HUES48 (cell line): Measurements from ENCODE around the gene ULBP2.
"Not testable (repeated sequence)": the region's sequence is repeated elsewhere in the genome, so short reads cannot be mapped to it uniquely, and the experiment has no call there.

ENCODE experiments used
- H3K27ac ChIP-seq: one replicate; pipeline ENCODE4 v1.7.0; 2013; ENCODE audit warnings: low read depth, low read length, inconsistent platforms
- H3K27me3 ChIP-seq: 2 replicates; pipeline ENCODE4 v1.6.1; 2013; ENCODE audit warnings: mild to moderate bottlenecking, low read length; ENCODE audit not compliant: control insufficient read depth, insufficient read depth
- H3K36me3 ChIP-seq: 2 replicates; pipeline ENCODE4 v1.6.1; 2013; ENCODE audit warnings: low read length; ENCODE audit not compliant: control insufficient read depth, insufficient read depth
- H3K4me1 ChIP-seq: 2 replicates; pipeline ENCODE4 v1.6.1; 2013; ENCODE audit warnings: mild to moderate bottlenecking, low read length; ENCODE audit not compliant: control insufficient read depth, insufficient read depth
- H3K4me3 ChIP-seq: 2 replicates; pipeline ENCODE4 v1.5.1; 2013; ENCODE audit warnings: mild to moderate bottlenecking, low read depth, low read length
- H3K9ac ChIP-seq: 2 replicates; pipeline ENCODE4 v1.6.1; 2013; ENCODE audit warnings: mild to moderate bottlenecking, low read depth, low read length, moderate library complexity
- H3K9me3 ChIP-seq: 2 replicates; pipeline ENCODE4 v1.6.1; 2013; ENCODE audit warnings: low read length; ENCODE audit not compliant: control insufficient read depth, insufficient read depth

ULBP2 gene

DNA sequence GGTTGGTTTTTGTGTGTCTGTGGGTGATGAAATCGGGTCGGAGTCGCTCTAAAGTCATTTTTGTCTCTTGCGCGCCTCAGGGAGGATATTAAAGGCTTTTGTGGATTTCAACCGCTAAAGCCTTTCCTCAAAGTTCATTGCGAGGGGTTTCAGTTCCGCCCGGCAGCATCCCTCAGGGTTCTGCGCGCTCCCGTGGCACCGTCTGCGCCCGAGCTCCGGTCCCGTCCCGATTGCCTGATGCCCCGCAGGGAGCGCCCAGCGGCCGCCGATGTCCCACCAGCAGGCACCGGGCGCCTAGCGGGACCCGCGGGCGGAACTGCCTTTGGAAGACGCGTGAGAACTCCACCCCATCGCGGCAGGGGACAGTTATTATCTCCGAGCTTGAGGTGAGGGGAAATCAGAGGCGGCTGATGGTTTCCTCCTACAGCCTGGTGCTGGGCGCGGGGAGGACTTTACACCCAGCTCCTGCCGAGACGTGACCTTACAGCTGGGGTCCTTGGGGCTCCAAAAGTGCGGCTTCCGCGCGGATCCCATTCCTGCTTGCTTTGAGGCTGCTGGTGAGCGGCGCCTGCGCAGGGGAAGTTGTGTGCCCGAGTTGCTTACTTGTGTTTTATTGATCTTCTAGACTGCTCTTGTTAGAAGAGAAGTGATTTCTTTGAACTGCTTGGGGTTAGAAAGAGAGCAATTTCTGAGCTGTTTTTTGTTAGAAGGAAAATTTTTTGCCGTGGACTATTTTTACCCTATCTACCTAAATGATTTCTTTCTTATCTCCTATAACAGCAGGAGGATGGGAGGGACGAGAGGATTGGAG, 49.1 kb downstream of the ULBP2 start:
- H3K27ac ChIP-seq: no peak overlapping the region
- H3K9ac ChIP-seq: no peak overlapping the region
- H3K4me1 ChIP-seq: peaks cover 7% of the 10 kb centered on the region; the same call in 1 of the 2 replicates
- H3K36me3 ChIP-seq: no peaks in the 10 kb centered on the region
- 0 out of 2 replicates have a peak, but pooled peaks cover 4% of the 10 kb centered on the region for H3K9me3 ChIP-seq
- H3K27me3 ChIP-seq: peaks cover 100% of the 10 kb centered on the region
- H3K4me3 ChIP-seq: peak overlapping the region; percentile 33; the same call in 1 of the 2 replicates

DNA sequence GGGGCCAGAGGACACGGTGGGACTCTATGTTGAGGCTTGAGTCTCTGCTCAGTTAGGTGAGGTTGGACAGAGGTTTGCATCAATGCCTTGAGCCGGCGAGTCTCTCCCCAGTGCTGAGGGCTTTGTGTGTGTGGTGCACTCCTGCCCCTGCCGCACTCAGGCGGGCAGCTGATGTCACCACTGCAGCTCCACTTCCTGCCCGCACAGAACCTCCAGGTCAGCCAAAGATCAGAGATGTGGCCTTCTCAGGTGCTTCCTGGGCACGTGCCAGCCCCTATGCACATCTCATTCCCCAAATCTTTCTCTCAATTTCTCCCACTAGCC, 49.6 kb downstream of the ULBP2 start:
- not testable (repeated sequence) for H3K9me3 ChIP-seq, H3K9ac ChIP-seq, H3K36me3 ChIP-seq, H3K27ac ChIP-seq, H3K4me3 ChIP-seq, H3K4me1 ChIP-seq
- peaks cover 100% of the 10 kb centered on the region for H3K27me3 ChIP-seq

DNA sequence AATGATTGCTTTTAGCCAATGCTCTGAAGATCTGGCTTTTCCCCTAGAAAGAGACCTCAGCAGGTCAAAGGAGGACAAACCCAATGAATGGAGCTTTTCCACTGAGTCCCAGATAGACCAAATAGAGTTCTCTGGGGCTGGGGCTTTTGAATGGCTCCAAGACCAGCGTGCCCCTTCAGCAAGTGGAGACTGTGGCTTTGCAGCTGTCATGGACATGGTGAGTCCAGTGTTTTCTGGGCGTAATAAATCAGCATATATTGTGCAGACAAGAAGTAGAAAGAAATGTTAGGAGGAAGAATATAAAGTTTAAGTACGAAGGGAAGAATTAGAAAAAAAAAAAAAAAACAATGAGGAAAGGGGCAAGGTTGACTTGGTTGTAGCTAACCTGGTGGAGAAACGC, 50.0 kb downstream of the ULBP2 start:
- Histone ChIP-seq H3K9ac (no peak overlapping the region), H3K4me1 (peaks cover 7% of the 10 kb centered on the region; the same call in 1 of the 2 replicates), H3K9me3 (0 out of 2 replicates have a peak, but pooled peaks cover 4% of the 10 kb centered on the region), H3K27me3 (peaks cover 100% of the 10 kb centered on the region), H3K27ac (no peak overlapping the region), H3K36me3 (no peaks in the 10 kb centered on the region), H3K4me3 (no peak overlapping the region)

DNA sequence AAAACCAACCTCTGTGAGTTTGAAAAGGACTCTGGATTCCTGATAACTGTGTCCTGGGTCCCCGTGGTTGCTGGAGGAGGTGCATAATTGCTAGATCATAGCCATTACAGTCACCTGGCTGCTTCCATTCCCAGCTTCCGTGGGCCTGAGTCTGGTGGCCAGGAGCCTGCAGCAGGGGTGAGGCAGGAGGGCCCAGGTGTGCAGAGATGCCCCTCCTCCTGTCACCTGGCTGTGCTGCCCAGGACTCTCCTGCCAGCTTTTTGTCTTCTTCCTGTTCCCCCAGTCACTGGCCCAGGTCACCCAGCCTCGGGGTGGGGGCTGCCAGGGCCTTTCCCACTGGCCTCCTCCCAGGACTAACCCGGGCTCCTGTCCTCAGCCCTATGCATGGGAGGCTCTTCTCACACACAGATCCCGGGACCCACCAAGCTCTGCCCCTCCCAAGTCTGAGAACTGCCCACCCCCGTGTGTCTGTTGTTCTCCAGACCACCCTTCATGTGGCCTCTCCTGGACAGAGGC, 53.5 kb downstream of the ULBP2 start:
- H3K27me3 ChIP-seq: peaks cover 81% of the 10 kb centered on the region
- no peaks in the 10 kb centered on the region for H3K36me3 ChIP-seq
- no peak overlapping the region for H3K9ac ChIP-seq
- H3K9me3 ChIP-seq: no peaks in the 10 kb centered on the region
- H3K4me3 ChIP-seq: no peak overlapping the region
- no peak overlapping the region for H3K27ac ChIP-seq
- 0 out of 2 replicates have a peak, but pooled peaks cover 3% of the 10 kb centered on the region for H3K4me1 ChIP-seq

DNA sequence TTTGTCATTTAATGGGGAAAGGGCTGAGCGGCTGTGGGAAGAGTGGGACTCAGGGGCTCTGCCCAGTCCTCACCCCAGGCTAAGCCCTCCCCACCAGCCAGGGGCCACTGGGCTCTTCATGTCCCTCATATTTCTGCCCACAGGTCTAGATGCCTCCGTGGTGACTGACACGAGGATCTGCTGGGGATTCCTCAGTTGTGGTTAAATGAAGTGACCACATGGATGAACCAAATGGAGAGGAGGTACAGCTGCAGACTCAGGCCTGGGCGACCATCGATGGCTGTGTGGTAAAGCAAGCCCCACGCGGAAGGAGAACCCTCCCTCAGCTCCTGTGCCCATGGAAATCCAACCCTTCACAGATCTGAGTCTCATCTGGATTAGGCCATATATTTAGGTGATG, 54.2 kb downstream of the ULBP2 start:
- Histone ChIP-seq H3K9me3 (no peaks in the 10 kb centered on the region), H3K27ac (no peak overlapping the region), H3K4me1 (no peaks in the 10 kb centered on the region), H3K9ac (no peak overlapping the region), H3K4me3 (no peak overlapping the region), H3K36me3 (no peaks in the 10 kb centered on the region), H3K27me3 (peaks cover 78% of the 10 kb centered on the region)
